Measurements from ENCODE around the gene PRSS57. TPM values are rescaled to one million over a fixed set of nuclear protein-coding genes. Genes with fewer than 3 reads are reported as not detected.
A peak's percentile ranks its signal among the peaks of the same experiment; 100 is the strongest.

PRSS57 gene
- total and polyA plus RNA-seq, 2 of the 4 experiments (the other 2 are of a cell fraction): not detected

DNA sequence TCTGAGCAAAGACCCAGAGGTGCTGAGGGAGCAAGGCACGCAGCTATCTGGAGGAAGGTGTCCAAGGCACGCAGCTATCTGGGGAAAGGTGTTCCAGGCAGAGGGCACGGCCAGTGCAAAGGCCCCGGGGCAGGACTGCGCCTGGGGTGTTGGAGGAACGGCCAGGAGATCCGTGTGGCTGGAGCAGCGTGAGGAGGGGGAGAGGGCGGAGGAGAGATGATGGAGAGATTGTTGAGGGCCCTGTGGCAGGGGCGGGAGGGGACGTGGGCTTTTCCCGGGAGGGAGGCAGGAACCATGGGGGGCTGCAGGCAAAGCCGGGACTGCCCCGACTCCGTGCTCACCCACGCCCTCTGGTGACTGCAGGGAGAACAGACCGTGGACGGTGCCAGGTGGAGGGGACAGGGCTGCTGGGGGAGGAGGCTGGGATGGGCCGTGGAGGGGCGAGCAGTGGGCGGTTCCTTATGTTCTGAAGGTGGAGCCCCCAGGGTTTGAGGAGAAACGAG, 42.4 kb upstream of the PRSS57 start:
- ATAC-seq (ENCODE audit: low read depth) (peak; percentile 84), DNase-seq (peak; percentile 16)
- POLR2A ChIA-PET (ENCODE audit: unreplicated experiment): no interaction called here
- TF ChIP-seq CEBPB (IDR thresholded peaks at IDR 0.05; ENCODE audit: low read depth, low read length): no peak
- no peak for TF ChIP-seq NFE2L2 (IDR thresholded peaks at IDR 0.05; ENCODE audit: low read depth, low read length)
- TF ChIP-seq, protein P1, sequence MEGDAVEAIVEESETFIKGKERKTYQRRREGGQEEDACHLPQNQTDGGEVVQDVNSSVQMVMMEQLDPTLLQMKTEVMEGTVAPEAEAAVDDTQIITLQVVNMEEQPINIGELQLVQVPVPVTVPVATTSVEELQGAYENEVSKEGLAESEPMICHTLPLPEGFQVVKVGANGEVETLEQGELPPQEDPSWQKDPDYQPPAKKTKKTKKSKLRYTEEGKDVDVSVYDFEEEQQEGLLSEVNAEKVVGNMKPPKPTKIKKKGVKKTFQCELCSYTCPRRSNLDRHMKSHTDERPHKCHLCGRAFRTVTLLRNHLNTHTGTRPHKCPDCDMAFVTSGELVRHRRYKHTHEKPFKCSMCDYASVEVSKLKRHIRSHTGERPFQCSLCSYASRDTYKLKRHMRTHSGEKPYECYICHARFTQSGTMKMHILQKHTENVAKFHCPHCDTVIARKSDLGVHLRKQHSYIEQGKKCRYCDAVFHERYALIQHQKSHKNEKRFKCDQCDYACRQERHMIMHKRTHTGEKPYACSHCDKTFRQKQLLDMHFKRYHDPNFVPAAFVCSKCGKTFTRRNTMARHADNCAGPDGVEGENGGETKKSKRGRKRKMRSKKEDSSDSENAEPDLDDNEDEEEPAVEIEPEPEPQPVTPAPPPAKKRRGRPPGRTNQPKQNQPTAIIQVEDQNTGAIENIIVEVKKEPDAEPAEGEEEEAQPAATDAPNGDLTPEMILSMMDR (conservative IDR thresholded peaks at IDR 0.05; ENCODE audit: low read depth, low read length): peak; percentile 60
- peak; percentile 53 for TF ChIP-seq SMC3 (IDR thresholded peaks at IDR 0.05; ENCODE audit: low read depth, low read length)
- 0 out of 2 replicates have a peak, but pooled peaks have one; percentile 32 for TF ChIP-seq MAZ (IDR thresholded peaks at IDR 0.05; ENCODE audit: borderline replicate concordance, low read depth, low read length)
- TF ChIP-seq RAD21 (IDR thresholded peaks at IDR 0.05; ENCODE audit: low read length): peak; percentile 51
- Histone ChIP-seq H3K27me3 (ENCODE audit: control insufficient read depth, insufficient read depth, low read length) (no peaks in the 10 kb centered on the region), H4K8ac (ENCODE audit: low read depth in 2 of 2, low read length in 2 of 2) (no peak overlapping the region), H4K5ac (ENCODE audit: low read depth, low read length) (no peak overlapping the region), H2BK5ac (ENCODE audit: low read depth, low read length, poor library complexity, severe bottlenecking) (no peak overlapping the region), H3K56ac (ENCODE audit: extremely low read depth, insufficient read depth, low read length) (no peak overlapping the region), H2BK20ac (ENCODE audit: low read depth, low read length) (no peak overlapping the region), H3K4ac (ENCODE audit: low read depth, low read length) (no peak overlapping the region), H3K18ac (ENCODE audit: low read depth, low read length) (no peak overlapping the region), H2BK120ac (ENCODE audit: low read depth, low read length) (no peak overlapping the region), H4K20me1 (ENCODE audit: insufficient read depth, low read length) (no peaks in the 10 kb centered on the region), H3K9me3 (ENCODE audit: control insufficient read depth, insufficient read depth, low read length) (no peaks in the 10 kb centered on the region), H4K91ac (ENCODE audit: insufficient read depth, low read depth, low read length) (no peak overlapping the region), H2AK9ac (replicated peaks; ENCODE audit: low read depth, low read length, poor library complexity) (no peak overlapping the region), H3K79me1 (ENCODE audit: low read depth in 1 of 2, low read length in 2 of 2) (no peaks in the 10 kb centered on the region), H3K14ac (replicated peaks; ENCODE audit: low read depth, low read length) (no peak overlapping the region), H3K23ac (ENCODE audit: low read depth, low read length) (no peak overlapping the region), H3K4me2 (ENCODE audit: low read depth, low read length) (no peak overlapping the region), H2BK15ac (ENCODE audit: low read depth, low read length) (no peak overlapping the region), H2AK5ac (ENCODE audit: low read depth, low read length) (no peak overlapping the region), H2AFZ (replicated peaks; ENCODE audit: low read length, poor library complexity) (peak overlapping the region; percentile 51), H3K4me3 (ENCODE audit: insufficient read depth, low read depth, low read length) (no peak overlapping the region), H3K4me1 (ENCODE audit: control insufficient read depth, insufficient read depth, low read length) (no peaks in the 10 kb centered on the region), H3K9ac (ENCODE audit: low read depth, low read length) (no peak overlapping the region), H3K36me3 (ENCODE audit: control insufficient read depth, insufficient read depth, low read length) (no peaks in the 10 kb centered on the region; the same call in 1 of the 2 replicates), H3K27ac (ENCODE audit: insufficient read depth, low read length) (no peak overlapping the region), H3K9me1 (ENCODE audit: insufficient read depth, low read length) (no peaks in the 10 kb centered on the region)
- BruUV-seq (replicated peaks): no TSS peak
- dilution Hi-C loops (cut with HindIII; ENCODE audit: low sequenced_read_pairs, unreplicated experiment) (no loop called here), intact Hi-C loops (cut with micrococcal nuclease) (no loop called here), in situ Hi-C loops (cut with MboI; ENCODE audit: low sequenced_read_pairs) (no loop called here)
- 38% methylated on average over 14 of the region's 22 CpGs; no CpG with 5 or more reads in 1 of the 2 experiments for WGBS, 2 experiments (ENCODE audit: extremely low coverage in 2 of 2, insufficient read length in 1 of 2)
- CTCF ChIA-PET: no interaction called here

All from IMR-90 (cell line).